Stimulated activated CD4-positive, alpha-beta T cell treated with anti-CD3 and anti-CD28 coated beads, Interleukin-2, amount 100 ng/mL, for 4 hours (primary cell): Measurements from ENCODE around the gene TMEM88.
A peak's percentile ranks its signal among the peaks of the same experiment; 100 is the strongest.

Experiments
- DNase-seq: peaks from one replicate; pipeline ENCODE4 v3.0.0-alpha.2; 2020; ENCODE audit warnings: low read depth

Gene TMEM88

DNA sequence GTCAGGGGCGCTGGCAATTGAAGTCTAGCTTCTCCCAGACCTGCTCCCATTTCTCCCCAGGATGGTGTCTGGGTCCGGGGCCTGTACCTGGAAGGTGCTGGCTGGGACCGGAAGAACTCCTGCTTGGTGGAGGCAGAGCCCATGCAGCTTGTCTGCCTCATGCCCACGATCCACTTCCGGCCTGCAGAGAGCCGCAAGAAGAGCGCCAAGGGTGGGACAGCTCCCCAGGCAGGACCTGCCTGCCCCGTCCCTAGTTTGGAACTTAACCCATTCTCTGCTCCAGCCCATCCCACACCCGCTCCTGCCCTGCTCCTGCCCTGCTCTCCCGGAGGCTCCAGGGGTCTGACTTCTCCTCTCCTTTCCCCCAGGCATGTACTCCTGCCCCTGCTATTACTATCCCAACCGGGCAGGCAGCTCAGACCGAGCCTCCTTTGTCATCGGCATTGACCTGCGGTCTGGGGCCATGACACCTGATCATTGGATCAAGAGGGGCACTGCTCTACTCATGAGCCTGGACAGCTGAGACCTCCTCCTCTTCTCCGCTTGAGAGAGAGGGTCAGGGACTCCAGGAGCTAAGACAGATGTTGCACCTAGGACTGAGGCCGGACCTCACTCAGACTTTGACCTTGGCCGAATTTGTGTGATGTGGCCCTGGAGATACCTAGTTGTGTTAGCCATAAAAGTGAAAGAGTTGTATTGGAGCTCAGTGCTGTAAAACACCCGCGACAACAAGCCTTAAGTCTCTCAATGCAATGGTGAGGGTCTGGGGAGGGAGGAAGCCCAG lies 21.7 kb upstream of the TMEM88 start:
- no peak for DNase-seq

DNA sequence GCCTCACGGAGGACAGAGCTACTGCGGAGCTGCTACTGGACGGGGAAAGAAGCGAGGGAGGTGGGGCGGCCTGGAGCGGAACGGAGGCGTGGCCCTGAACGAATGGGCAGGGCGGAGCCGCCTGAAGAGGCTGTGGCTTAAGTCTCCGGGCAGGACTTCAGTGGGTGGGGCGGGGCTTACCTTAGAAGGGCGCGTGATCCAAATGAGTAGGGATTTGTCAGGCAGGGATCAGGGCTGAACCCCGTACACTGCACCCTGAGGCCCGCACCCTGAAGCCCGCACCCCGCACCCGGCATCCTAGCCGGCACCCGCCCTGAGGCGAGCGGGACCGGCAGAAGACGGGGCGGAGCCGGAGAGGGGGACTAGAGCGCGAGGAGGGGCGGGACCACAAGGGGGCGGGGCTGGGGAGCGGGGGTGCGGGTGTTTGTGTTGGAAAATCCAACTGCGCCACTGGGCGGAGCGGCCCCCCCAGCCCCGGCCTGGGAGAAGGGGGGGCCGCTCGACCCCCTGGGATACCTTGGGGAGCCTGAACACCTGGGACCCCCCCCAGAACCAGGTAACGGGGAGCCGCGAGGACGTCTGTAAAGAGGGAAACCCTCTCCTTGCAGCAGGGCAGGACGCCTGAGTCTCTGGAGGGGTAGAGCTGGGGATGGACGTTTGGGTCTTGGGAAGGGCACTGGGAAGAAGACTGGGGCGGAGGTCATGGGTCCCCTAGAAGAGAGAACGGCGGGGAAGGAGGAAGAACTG lies 20.9 kb upstream of the TMEM88 start, which contains the start of gene KDM6B:
Gene KDM6B (plus strand): TSS at position 423 of the 747 bp plus-strand sequence. CDS start 11,338 bp downstream, outside the sequence.
- peak; percentile 81 for DNase-seq

DNA sequence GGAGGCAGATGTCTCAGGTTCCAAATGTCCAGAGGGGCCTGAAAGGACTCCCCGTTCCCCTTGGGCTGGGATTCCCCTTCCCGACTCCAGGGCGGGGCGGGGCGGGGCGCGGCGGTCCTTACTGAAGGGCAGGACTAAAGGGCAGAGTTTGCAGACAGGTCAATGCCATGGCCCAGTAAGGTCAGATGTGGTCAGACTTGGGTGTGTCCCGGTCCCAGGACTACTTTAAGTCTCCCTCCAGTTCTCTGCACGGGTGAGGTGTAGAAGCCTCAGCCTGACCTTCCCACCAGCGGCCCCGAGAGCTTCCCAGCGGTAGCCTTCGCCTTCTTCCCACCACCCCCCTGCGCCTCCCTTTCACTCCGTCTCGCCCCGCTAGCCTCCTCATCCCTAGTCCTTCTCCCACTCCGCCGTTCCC lies 20.3 kb upstream of the TMEM88 start:
- no peak for DNase-seq

DNA sequence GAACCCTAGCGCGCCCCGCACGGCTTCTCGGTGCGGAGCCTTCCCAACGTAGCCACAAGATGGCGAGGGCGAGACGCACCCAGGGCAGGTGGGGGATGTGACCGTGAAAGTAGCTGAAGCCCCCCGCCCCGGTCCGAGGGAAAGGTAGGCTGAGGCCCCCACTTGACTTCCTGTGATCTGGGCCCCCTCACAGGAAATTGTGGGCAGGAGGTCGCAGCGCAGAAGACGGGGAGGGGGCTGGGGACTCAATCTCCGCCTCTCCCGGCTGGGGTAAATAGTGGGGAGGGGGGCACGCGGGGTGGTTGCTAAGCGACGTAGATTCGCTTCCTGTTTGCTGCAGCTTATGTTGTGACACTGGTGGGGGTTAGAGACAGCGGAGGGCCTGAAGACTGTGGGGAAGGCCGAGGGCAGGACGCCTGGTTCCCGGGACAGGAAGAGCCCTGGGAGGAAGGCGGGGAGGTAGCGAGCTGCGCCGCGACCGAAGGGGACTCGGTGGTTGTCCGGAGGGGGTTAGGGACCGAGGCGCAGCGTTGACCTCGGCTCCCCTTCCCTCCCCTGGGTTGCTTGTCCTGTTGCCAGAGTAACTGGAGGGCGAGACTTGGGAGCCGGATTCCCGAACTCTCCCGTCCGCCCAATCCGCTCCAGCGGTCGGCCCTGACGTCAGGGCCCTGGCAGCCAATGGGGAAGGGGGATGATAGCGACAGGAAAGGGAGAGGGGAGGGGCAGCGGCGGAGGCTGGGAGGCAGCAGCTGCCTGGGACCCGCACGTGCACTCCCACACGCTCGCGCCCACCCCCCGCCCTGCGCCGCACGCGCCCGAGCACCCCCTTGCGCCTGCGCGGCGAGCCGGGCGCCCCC lies 19.7 kb upstream of the TMEM88 start:
- DNase-seq = peak; percentile 88

DNA sequence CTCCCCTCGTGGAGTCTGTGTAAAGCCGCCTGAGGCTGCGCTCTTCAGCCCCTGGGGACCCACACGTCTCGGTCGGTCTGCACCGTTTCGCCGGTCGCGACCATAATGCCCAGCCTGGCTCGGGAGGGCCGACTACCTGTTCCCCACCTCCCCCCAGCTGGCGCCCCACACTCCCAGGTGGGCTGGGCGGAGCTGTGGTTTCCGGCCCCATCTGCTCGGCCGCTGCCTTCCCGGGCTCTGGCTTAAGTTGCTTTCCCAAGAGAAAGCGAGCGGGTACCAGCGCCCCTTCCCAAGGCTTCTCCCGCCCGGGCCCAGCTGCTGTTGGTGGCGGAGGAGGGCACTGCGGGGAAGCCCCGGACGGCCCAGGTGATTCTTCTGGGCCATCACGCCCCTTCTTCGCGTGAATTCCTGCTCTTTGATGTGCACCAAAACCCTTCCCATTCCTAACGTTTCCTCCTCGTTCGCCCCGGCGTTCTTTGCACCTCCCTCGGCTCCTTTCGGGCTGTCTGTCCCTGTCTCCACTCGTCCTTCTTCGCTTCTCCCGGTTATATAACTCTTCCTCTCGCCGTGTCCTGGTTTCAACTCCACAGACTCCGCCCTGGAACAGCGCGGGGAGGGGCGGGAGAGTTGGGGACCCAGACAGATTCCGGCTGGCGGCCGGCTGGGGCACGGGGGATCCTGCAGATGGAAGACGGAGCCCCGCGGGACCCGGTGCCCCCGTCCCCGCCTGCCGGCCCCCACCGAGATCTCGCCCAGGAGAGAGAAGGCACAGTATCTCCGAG lies 18.9 kb upstream of the TMEM88 start:
- peak; percentile 39 for DNase-seq

DNA sequence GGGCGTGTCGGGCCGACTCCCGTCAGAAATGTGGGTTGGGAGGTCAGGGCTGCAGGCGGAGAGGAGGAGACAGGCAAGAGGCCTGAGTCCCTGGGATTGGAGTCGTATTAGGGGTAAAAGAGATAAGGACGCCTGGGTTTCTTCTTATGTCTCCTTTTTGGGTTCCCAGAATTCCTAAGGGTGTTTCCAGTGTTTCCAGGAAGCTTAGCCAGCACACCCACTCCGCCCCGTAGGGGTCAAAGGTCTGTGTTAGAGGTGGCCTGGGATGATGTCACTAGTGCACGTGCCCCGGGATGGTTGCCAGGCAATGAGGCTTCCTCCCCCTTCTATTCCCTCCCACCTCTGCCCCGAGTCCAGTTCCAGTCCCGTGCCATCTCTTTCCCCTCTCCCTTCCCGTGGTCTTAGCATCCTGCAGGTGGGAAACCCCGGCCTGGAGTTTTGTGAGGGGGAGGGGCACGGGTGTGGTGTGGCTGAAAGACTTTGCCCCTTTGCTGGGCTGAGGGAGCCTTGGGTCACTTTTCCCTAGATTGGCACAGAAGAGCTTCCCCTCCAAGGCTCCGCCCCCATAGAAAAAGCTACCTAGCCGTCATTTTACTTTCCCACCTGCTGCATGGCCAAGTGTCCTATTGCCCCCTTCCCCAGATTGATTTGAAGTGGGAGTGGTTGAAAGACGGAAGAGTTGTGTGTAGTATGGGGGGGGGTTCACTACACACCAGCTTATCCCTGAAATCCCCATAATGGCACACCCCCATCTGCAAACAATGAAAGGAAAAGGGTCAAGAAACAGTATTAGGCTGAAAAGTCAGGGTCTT lies 18.1 kb upstream of the TMEM88 start:
- peak; percentile 60 for DNase-seq

DNA sequence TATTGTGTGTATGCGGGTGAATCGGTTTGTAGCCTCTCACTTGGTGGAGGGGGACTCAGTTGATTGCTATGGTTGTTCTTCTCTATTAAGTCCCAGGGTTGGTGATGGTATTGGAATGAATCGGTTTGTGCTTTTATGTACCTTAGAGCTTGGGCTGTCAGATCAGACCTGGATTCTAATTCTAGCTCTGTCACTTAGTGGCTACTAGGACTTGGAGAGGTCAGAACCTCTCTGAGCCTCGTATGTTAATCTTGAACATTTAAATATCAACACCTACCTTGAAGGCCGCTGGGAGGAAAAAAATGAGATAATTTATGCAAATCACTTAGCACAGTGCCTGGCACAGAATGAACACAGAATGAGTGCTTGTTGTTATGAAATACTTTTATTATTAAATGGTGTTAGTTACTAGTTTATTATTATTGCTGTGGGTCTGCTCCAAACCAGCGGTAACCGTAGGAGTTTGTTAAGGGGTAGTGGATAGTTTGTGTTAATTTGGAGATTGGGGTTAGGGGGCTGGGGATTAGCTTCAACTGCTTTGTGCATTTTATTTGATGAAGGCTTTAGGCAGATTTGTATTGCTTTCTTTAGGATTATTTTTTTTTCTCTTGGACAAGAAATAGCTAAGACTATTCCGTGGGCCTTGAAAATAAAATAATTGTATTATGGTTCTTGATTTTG lies 17.3 kb upstream of the TMEM88 start:
- no peak for DNase-seq

DNA sequence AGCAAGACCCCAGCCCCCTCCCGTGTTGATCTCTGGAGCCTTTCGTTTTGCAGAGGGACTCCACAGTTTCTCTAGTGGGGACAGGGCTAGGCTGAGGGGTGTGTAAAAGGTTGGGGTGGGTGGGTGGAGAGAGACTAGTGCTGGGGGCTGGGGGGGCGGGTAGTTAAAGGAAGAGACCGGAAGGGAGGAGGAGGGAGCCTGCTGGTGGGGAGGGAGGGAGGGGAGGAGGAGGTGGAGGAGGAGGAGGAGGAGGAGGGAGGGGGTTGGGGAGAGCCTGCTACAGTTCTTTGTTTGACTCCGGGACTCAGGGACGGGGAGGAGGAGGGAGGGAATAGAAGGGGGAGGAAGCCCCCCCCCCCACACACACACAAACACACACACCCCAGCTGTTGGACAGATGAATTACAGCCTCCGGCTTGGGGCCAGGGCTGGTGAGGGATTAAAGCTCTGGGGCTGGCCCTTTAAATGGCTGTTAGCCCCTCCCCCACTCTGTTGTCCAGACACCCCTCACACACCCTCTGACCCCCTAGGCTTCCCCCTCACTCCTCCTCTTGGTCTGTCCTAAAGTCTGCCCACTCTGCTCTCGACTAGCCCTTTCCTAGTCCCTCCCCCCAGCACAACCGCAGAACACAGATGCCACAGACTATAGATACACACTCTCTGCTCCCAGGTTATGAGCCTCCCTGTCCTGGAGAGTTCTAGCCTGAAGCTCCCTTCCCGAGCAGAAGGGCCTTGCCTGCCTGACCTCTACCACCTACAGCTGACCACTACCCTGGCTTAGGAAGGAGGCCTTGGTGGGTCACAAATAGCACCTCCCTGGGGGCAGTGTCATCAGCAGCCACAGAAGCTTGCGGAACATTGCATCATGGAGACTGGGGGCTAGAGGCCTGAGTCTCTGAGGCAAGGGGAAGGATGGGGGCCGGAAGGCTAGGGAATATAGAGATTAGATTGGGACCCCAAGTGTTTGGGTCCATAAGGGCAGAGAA lies 16.5 kb upstream of the TMEM88 start:
- peak; percentile 55 for DNase-seq

DNA sequence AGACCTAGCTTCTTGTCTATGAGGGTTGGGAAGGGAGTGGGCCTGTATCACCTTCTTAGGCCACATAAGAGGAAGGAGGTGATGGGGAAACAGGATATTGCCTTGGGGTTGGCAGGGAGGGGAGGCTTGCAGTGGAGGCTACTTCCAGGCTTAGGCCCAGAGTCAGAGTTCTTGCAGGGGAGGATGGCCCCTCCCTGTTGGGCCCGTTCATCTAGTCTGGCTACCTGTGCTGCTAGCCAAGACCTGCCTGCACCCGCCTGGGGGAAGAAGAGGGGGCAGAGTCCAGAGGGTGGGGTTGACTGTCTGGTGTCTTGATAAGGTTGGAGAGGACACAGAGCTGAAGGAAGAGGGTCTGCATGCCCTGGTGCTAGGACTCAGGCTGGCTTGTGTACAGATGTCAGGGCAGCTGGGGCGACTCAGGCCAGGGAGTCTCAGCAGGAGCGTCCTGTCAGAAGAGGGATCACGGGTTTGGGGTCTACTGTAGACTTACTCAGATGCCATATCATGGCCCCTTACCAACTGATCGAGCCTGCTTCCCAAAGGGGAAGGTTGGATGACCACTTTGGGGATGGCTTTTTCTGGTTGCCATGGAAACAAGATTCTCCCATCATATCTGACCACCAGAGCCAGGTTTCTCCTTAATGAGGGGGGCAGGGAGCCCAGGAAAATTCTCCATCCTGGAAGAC lies 15.5 kb upstream of the TMEM88 start:
- DNase-seq = no peak

DNA sequence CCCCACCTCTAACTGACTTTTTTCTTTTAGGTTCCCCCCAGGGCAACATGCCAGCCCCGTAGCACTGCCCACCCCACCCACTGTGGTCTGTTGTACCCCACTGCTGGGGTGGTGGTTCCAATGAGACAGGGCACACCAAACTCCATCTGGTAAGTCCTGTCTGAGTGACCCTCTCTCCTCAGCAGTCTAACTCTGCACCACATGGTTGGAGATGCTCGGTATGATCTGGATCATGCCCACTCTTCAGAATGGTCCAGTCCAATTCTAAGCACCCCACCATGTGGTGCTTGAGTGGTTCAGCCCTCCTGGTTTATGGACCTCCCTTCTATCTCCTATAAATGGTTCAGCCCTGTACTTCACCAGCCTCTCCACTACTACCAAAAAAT lies 15.0 kb upstream of the TMEM88 start:
- DNase-seq = no peak

DNA sequence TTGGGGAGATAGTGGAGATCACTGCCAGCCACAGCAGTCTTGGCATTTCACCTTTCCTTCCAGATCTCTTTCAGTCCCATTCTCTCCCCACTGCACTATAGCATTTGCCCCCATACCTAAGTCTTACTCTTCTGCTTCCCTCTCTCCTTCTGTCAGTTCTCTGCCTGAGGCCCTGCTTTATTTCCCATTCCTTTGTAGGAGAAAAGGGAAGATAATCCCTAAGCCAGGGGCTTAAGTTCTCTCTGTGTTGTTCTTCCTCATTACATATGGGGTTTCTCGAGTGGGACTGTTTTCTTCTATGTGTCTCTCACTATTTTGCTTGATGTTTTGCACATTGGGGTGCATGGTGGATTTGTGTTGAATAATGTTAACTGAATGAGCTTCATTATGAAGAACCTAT lies 14.4 kb upstream of the TMEM88 start:
- DNase-seq = no peak

DNA sequence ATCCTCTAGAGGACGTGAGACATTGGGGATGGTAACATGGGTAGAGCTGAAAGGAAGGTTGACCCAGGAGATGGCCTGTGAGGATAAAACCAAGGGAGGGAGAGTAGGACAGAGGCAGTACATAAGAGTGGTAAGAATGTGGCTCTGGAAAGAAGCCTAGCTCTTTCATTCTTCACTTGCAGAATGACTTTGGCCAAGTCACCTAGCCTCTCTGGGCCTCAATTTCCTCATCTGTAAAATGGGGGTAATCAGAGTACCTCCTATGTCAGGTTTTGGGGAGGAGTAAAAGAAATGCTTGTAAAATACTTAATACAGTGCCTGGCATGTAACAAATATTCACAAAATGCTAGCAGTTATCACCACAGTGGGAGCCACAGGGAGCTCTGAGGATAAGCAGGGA lies 14.0 kb upstream of the TMEM88 start:
- DNase-seq = no peak

DNA sequence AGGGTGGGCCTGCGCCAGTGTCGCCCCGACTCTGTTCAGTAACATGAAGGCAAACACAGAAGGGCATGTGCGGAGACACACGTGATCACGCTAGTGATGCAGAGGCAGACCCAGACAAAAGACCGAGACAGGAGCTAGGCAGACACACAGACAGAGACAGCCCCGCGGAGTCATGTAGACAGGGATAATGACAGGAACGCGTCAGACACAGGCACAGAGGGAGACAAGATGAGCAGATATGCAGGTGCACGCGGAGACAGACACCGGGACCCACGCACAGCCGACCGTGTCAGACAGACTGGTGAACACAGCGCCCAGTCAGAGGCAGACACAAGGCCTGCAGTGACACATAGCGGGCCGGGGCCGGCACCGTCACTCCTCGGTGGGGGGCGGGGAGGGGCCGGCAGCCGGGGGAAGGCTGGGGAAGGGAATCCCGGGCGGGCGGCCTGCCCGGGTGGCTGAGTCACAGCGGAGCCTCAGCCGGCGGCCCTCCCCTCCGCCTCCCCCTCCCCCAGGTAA lies 13.4 kb upstream of the TMEM88 start:
- peak; percentile 96 for DNase-seq

DNA sequence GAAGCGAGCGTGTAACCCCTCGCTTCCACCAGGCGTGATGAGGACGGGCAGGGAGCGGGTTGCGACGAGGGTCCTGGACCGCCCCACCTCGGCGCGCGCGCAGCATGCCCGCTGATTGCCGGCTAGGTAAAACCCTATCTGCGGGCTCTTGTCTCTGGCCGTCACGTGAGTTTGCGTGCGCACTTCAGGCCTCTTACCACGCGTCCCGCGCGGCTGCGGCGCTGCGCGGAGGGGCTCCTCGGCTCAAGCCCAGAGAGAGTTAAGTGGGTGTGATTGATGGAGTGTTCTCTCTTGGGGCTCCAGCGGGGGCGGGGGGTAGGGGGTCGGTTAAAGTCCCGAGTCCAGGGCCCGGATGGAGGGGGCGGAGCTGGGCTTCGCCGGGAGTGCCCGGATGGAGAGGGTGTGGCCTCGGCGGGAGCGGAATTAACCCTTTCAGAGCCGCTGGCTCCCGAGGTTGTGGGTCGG lies 12.9 kb upstream of the TMEM88 start:
- DNase-seq = peak; percentile 80

DNA sequence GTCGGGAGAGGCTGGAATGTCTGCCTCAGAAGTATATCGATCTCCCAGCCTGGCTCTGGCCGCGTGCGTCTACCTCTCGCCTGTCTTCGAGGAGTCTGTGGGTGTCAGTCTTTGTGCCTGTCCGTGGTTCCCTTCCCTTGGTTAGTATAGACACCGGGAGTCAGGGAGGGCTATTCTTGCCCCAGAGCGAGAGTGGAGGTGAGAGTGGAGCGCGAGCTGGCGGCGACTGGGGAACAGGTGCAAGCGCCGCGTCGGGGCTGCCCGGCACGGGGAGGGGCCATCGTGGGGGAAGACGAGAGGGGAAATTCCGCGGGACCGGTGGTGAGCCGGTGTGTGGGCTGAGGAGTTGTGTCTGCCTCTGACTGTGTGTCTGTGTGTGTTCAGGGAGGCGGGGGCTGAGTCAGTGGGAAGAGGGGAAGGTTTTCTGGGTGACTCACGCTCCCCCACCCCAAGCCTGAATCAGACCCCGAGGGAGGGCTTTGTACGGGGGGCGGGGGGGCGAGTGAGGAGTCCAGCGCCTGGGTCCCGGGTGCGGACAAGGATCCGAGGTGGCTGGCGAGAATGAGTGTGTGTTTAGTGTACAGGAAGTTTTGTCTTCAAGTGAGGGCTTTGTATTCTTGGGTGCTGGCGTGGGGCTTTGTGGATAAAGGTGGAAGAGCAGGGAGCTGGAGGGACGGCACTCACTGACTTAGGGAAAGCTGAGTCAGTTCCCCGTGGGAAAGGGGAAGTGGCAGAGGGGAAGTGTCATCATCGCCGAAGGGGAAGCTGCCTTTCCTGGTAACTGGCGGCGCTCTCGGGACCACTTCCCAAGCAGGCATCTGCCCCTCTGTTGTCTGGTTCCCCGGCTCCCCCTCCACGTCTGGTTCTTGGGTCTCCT lies 12.2 kb upstream of the TMEM88 start:
- DNase-seq = peak; percentile 99

DNA sequence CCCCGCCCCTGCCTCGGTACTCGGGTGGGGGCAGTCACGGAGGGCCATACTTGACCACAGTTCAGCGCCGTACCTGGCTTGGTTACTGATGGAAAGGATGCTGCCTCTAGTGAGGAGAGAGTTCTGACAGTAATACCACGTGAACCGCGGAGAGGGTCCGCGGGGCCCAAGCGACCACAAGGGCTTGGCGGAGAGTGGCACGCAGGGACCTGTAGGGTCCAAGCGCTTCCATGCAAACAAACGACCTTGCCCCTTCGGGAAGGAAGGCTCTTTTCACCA lies 11.7 kb upstream of the TMEM88 start:
- no peak for DNase-seq
